GM19193 (cell line): ENCODE data around the gene UPP1.

Source experiments
- POLR2A ChIP-seq: IDR thresholded peaks from 4 replicates; pipeline ENCODE4 v1.6.1; 2011; ENCODE audit not compliant: insufficient read depth, insufficient read length; ENCODE audit errors: extremely low read depth

The UPP1 gene

GRCh38 chr7:48083114-48083830 is 5.8 kb upstream of the UPP1 start:
- no peak for TF ChIP-seq POLR2A

- peak; percentile 32 for TF ChIP-seq POLR2A
Observed at GRCh38 chr7:48084727-48085432, 4.2 kb upstream of the UPP1 start.

- no peak for TF ChIP-seq POLR2A
Observed at GRCh38 chr7:48085433-48085791, 3.7 kb upstream of the UPP1 start.

- TF ChIP-seq POLR2A = no peak
Observed at GRCh38 chr7:48085942-48086341, 3.1 kb upstream of the UPP1 start.

- no peak for TF ChIP-seq POLR2A
Observed at GRCh38 chr7:48087349-48087748, 1.7 kb upstream of the UPP1 start.

- peak; percentile 91 for TF ChIP-seq POLR2A
Observed at GRCh38 chr7:48088559-48089045, 463 bp upstream of the UPP1 start.

GRCh38 chr7:48090095-48090805 is 1.2 kb downstream of the UPP1 start:
- TF ChIP-seq POLR2A = no peak

- no peak for TF ChIP-seq POLR2A
Observed at GRCh38 chr7:48091506-48092433, 2.7 kb downstream of the UPP1 start.

GRCh38 chr7:48094861-48095293 is 5.8 kb downstream of the UPP1 start:
- TF ChIP-seq POLR2A = no peak

- no peak for TF ChIP-seq POLR2A
Observed at GRCh38 chr7:48096273-48096672, 7.2 kb downstream of the UPP1 start.

- no peak for TF ChIP-seq POLR2A
Observed at GRCh38 chr7:48097521-48098231, 8.6 kb downstream of the UPP1 start.

GRCh38 chr7:48098846-48099245 is 9.8 kb downstream of the UPP1 start:
- TF ChIP-seq POLR2A = no peak

- no peak for TF ChIP-seq POLR2A
Observed at GRCh38 chr7:48099781-48100180, 10.7 kb downstream of the UPP1 start.

GRCh38 chr7:48101352-48101751 is 12.3 kb downstream of the UPP1 start:
- no peak for TF ChIP-seq POLR2A

GRCh38 chr7:48101968-48102367 is 12.9 kb downstream of the UPP1 start:
- no peak for TF ChIP-seq POLR2A

GRCh38 chr7:48102530-48102929 is 13.5 kb downstream of the UPP1 start:
- TF ChIP-seq POLR2A = no peak
